Measurements from ENCODE around the gene MYOF.
"Not testable (repeated sequence)": the region's sequence is repeated elsewhere in the genome, so short reads cannot be mapped to it uniquely, and the experiment has no call there.

The MYOF gene

DNA sequence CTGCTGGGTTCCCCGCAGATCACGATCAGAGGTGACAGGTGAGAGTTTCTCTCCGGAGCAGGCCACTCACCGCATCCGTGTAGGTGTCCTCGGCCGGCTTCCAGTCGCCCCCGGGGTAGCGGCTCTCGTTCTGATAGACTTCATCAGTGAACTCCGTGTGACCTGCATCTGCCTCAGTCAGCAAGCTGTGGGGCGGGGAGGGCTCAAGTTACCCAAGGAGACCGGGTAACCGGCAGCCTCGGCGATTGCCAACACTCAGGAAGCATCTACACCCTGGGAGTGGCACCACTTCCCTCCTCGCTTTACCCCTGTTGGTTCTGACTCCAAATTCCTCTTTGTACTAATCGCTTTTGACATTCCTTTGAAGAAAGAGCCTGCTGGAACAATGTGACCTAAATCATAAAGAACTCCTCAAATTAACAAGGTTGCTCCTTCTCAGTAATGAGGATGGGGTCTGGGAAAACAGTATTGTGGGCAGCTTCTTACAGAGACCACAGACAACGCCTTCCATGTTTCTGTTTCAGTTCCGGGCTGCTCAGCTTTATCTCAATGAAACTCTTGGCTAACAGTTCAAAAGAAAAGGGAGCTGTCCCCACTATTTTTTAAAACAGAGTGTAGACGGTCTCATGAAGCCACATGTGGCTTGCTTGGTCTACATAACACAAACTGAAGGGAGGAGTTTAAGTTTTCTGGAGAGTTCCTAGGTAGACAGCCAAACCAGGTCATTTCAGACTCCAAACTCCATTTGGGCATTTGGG lies 118.1 kb downstream of the MYOF start:
- DNase-seq (ENCODE audit: extremely low spot score, insufficient read length, low read depth) (no peak), FAIRE-seq (no peak)

GRCh38 chr10:93358398-93358797 lies 123.7 kb downstream of the MYOF start:
- not testable (repeated sequence) for FAIRE-seq; DNase-seq (ENCODE audit: extremely low spot score, insufficient read length, low read depth)

GRCh38 chr10:93357680-93358079 lies 124.5 kb downstream of the MYOF start:
- peak; percentile 73 for FAIRE-seq
- no peak for DNase-seq (ENCODE audit: extremely low spot score, insufficient read length, low read depth)

DNA sequence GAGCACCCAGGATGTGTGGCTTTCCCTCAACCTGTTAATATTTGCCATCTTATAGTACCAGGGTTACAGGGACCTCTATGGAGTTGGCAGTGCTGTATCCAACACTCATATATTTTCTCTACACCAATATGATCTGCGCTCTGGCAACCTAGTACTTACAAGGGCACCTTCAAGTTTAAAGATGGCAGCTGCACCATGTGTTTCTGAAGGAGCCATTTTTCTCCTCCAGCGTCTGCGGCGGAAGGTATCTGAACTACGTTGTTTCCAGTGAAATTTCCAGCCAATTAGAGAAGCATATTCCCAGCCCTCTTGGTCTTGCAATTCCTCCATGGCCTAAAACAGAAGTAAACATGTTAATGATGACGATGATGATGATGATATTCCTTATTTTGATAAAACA lies 125.6 kb downstream of the MYOF start:
- FAIRE-seq: no peak
- no peak for DNase-seq (ENCODE audit: extremely low spot score, insufficient read length, low read depth)

DNA sequence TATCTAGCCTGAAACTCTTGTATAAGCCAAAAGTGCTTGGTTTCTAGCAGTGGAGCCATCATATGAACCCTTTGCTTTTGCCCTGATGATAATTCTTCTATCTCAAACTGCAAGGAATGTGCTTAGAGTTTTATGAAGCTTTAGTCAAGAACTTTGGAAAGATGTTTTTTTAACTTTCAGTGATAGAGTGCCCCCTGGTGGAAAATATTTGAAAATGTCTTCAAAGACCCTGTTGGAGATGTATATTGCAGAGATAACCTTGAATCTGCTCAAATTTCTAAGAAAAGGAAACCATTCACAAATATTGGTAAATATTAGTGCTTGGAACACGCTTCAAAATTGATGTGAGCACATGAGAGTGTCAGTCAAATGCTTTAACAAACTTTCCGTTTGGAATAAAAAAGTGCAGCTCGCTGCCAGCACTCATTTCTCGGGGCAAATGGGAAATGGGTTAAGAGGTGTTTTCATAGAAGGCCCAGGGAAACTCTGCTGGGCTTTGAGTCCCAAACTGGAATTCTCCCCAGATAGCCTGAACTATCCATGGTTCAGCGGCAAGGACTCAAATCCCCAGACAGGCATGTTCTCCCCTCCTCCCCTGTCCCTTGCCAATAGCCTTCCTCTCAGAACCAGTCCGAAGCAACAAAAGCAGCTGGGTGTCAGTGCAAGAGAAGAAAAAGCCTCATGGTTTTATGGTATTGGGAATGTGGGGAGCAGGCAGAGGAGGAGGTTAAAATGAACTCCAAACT lies 129.3 kb downstream of the MYOF start:
- FAIRE-seq: peak; percentile 85
- no peak for DNase-seq (ENCODE audit: extremely low spot score, insufficient read length, low read depth)

GRCh38 chr10:93346694-93347093 lies 135.4 kb downstream of the MYOF start:
- FAIRE-seq (no peak), DNase-seq (ENCODE audit: extremely low spot score, insufficient read length, low read depth) (no peak)

DNA sequence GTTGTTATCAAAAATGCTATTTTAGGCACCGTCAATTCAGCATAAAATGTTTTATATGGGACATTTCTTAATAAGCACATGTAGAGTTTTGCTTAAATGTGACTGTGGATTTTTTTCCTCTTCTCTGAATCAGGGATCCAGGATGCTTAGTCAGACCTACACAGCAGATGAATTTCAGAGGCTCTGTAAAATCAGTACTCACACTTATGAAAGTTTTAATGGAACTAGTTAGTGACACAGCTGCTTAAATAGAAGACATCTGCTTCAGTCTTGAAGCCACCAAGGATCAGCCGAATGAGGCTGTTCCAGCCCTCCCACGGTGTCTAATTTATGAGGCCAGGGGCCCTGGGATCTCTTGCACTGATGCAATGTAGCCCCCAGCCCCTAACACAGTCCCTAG lies 136.0 kb downstream of the MYOF start:
- FAIRE-seq (no peak), DNase-seq (ENCODE audit: extremely low spot score, insufficient read length, low read depth) (no peak)

DNA sequence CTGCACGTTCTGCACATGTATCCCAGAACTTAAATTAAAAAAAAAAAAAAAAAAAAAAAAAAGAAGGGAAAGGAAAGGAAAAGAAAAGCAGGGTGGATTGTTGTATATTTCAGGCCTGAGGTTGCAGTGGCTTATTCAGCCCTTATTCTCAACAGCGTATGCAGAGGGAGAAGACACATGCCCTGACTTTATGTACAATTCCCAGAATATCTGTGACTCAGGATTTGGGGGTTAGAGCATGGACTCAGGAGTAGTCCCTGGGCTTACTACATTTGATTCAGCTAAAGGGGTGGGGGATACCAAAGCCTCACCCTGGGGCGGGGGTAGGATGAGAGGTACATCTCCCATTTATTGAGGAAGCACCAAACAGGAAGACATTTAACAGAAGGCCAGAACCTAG lies 137.4 kb downstream of the MYOF start:
- no peak for FAIRE-seq

GRCh38 chr10:93342921-93343320 lies 139.2 kb downstream of the MYOF start:
- FAIRE-seq (no peak), DNase-seq (ENCODE audit: extremely low spot score, insufficient read length, low read depth) (no peak)

More for the DNA sequence above, 137.4 kb downstream of the MYOF start:
- DNase-seq (ENCODE audit: extremely low spot score, insufficient read length, low read depth): no peak

DNA sequence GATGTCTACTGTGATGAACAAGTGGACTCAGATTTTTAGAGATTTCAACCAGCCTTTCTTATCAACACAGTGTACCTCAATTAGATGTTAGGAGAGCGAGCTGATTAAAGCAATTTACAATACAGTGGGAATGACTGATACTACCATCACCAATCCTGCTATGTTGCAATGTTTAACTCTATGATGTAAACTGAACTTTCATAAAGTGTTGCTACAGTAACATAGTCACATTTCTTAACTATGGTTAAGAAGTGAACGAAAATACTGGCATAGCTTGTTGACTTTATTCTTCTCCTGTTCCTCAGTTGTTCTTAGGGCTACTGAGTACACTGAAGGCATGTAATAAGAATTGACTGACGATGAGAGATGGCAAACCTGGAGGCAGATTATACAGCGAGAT lies 139.8 kb downstream of the MYOF start:
- FAIRE-seq: no peak

GRCh38 chr10:93337309-93337721 lies 144.8 kb downstream of the MYOF start:
- DNase-seq (ENCODE audit: extremely low spot score, insufficient read length, low read depth) (no peak), FAIRE-seq (no peak)

More for the DNA sequence above, 139.8 kb downstream of the MYOF start:
- DNase-seq (ENCODE audit: extremely low spot score, insufficient read length, low read depth): no peak

GRCh38 chr10:93336678-93337077 lies 145.5 kb downstream of the MYOF start:
- DNase-seq (ENCODE audit: extremely low spot score, insufficient read length, low read depth) (no peak), FAIRE-seq (no peak)

DNA sequence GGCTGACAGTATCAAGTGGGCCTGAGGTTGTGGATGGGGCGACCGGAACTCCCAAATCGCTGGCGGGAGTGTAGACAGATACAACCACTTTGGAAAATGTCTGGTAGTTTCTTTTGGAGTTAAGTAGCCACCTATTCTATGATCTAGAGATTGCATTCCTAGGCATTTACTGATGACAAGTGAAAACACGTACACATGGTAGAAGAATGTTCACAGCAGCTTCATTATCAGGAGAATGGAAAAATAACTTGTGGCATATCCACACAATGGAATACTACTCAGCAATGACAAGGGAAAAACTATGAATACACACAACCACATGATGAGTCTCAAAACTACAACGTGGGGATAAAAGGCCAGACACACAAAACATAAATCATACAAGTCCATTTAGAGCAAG lies 146.0 kb downstream of the MYOF start:
- FAIRE-seq (no peak), DNase-seq (ENCODE audit: extremely low spot score, insufficient read length, low read depth) (no peak)

- FAIRE-seq (no peak), DNase-seq (ENCODE audit: extremely low spot score, insufficient read length, low read depth) (no peak)
These were observed 147.2 kb downstream of the MYOF start for GRCh38 chr10:93334901-93335327.

DNA sequence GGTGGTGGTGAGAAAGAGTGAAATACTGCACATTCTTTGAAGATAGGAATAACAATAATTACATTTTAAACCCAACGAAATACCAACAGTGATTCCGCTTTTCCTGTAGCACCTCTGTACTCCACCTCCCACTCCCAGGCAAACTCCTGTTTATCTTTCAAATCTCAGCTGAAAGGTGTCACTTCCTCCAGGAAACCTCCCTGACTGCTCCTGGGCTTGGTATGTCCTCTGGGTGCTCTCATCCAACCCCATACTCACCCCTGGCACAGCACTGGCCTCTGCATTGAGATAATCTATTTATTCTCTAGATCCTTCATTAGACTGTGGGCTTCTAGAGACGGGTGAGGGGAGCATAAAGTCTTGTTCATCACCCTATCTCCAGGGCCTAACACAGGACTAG lies 148.0 kb downstream of the MYOF start:
- FAIRE-seq (no peak), DNase-seq (ENCODE audit: extremely low spot score, insufficient read length, low read depth) (no peak)

GRCh38 chr10:93333278-93333978 lies 148.7 kb downstream of the MYOF start:
- DNase-seq (ENCODE audit: extremely low spot score, insufficient read length, low read depth): no peak
- no peak for FAIRE-seq

DNA sequence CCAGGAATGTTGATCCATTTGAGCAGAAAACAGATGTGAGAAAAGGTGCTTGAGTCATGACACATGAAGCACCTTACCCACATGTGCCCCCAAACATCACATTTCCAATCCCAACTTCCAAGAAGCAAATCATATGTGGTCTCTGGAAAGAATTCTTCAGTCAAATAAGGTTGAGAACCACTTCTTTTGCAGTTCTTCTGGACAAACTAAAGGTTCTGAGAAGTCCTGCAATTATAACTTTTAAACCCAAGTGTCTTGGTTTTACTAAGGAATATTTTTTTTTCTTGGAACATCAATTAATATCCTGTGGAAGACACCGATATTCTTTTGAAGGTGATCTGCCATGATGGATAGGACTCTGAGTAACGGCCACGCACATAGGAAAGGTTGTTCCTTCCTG lies 151.3 kb downstream of the MYOF start:
- FAIRE-seq (no peak), DNase-seq (ENCODE audit: extremely low spot score, insufficient read length, low read depth) (no peak)

GRCh38 chr10:93319896-93320295 lies 162.2 kb downstream of the MYOF start:
- DNase-seq (ENCODE audit: extremely low spot score, insufficient read length, low read depth) (no peak), FAIRE-seq (no peak)

DNA sequence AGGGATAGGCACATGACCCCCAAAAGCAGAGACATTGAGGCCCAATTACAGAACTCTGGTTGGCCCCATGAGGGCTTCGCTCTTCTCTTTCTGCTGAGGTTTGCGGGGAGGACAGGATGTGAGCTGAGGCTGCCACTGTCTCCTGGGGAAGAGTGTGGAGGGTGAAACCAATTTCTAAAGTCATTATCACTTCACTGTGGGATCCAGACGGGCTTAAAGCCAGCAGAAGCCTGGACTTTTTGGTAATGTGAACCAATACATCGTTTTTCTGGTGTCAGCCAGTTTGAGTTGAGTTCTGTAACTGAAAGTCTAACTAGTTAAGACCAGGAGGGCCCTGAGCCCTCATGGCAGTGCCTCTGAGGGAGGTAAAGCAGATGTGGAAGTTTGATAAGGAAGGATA lies 163.0 kb downstream of the MYOF start:
- DNase-seq (ENCODE audit: extremely low spot score, insufficient read length, low read depth): no peak
- no peak for FAIRE-seq

GRCh38 chr10:93315246-93315645 lies 166.9 kb downstream of the MYOF start:
- FAIRE-seq (no peak), DNase-seq (ENCODE audit: extremely low spot score, insufficient read length, low read depth) (no peak)

- DNase-seq (ENCODE audit: extremely low spot score, insufficient read length, low read depth); FAIRE-seq: not testable (repeated sequence)
These were observed 167.5 kb downstream of the MYOF start for GRCh38 chr10:93314656-93315055.
